COLO668 (cell line): Measurements from ENCODE around the gene MRM1.
"Not testable (repeated sequence)": the region's sequence is repeated elsewhere in the genome, so short reads cannot be mapped to it uniquely, and the experiment has no call there.

Source experiments
- DNase-seq: peaks from one replicate; lab custom pipeline; 2025; ENCODE audit not compliant: unreplicated experiment; lab: John Stamatoyannopoulos, UW

The MRM1 gene

GRCh38 chr17:36600936-36601302, 464 bp upstream of the MRM1 start:
- DNase-seq, result no peak

- peak; percentile 30 for DNase-seq
Measured at GRCh38 chr17:36602030-36602748, 806 bp downstream of the MRM1 start.

- peak; percentile 44 for DNase-seq
Measured at GRCh38 chr17:36602924-36603384, 1.6 kb downstream of the MRM1 start.

GRCh38 chr17:36605028-36605427, 3.6 kb downstream of the MRM1 start:
- not testable (repeated sequence) for DNase-seq

- DNase-seq, result no peak
Measured at GRCh38 chr17:36608280-36608679, 6.9 kb downstream of the MRM1 start.

- peak; percentile 14 for DNase-seq
Measured at GRCh38 chr17:36608794-36609497, 7.6 kb downstream of the MRM1 start.

- no peak for DNase-seq
Measured at GRCh38 chr17:36609498-36609862, 8.1 kb downstream of the MRM1 start.

GRCh38 chr17:36610474-36610873, 9.1 kb downstream of the MRM1 start:
- no peak for DNase-seq

GRCh38 chr17:36611345-36612072, 10.1 kb downstream of the MRM1 start:
- no peak for DNase-seq

GRCh38 chr17:36612323-36612722, 10.9 kb downstream of the MRM1 start:
- no peak for DNase-seq

GRCh38 chr17:36613155-36613554, 11.8 kb downstream of the MRM1 start:
- no peak for DNase-seq

- DNase-seq, result no peak
Measured at GRCh38 chr17:36614081-36614480, 12.7 kb downstream of the MRM1 start.

GRCh38 chr17:36614933-36615332, 13.6 kb downstream of the MRM1 start:
- no peak for DNase-seq

GRCh38 chr17:36616061-36617029, 15.0 kb downstream of the MRM1 start:
- no peak for DNase-seq

GRCh38 chr17:36617773-36618172, 16.4 kb downstream of the MRM1 start:
- DNase-seq, result no peak

- DNase-seq, result no peak
Measured at GRCh38 chr17:36623281-36623680, 21.9 kb downstream of the MRM1 start.

- no peak for DNase-seq
Measured at GRCh38 chr17:36625188-36625587, 23.8 kb downstream of the MRM1 start.

- DNase-seq, result peak; percentile 44
Measured at GRCh38 chr17:36627101-36627500, 25.7 kb downstream of the MRM1 start.

- no peak for DNase-seq
Measured at GRCh38 chr17:36628576-36628975, 27.2 kb downstream of the MRM1 start.

GRCh38 chr17:36629252-36629847, 28.0 kb downstream of the MRM1 start:
- DNase-seq, result peak; percentile 46
